Right lobe of liver (tissue), 4 donors: ENCODE measurements around the gene TMEM178A.

ENCODE experiments used
- CTCF ChIP-seq, 4 donors: fragments of 200-600 bp in 3 of 4; fragments of 450-650 bp in 1 of 4; IDR thresholded peaks; one replicate each; pipeline versions ENCODE4 v1.5.1 to v1.8.0; 2016 to 2022; ENCODE audit warnings: antibody characterized with exemption in 4 of 4, mild to moderate bottlenecking in 2 of 4
- POLR2A ChIP-seq: fragments of 450-650 bp; IDR thresholded peaks from one replicate; pipeline ENCODE4 v1.6.1; 2017; ENCODE audit warnings: antibody characterized with exemption, mild to moderate bottlenecking
- donor health status: DM: no; HTN: no; CAD: no.
- donor health status: DM: no; HTN: no; CAD: no.
- donor health status: DM: no; HTN: yes; CAD: no.

GRCh38 chr2:39733070-39733674 lies 67.5 kb downstream of the TMEM178A start:
- TF ChIP-seq CTCF (IDR thresholded peaks at IDR 0.05) (no peak), POLR2A (no peak)
